ENCODE results near the gene JAZF1. TPM values are rescaled to one million over a fixed set of nuclear protein-coding genes. Genes with fewer than 3 reads are reported as not detected.

JAZF1 gene
- total RNA-seq, 2 donors from 2014 or later = 4.0 to 4.9 TPM

DNA sequence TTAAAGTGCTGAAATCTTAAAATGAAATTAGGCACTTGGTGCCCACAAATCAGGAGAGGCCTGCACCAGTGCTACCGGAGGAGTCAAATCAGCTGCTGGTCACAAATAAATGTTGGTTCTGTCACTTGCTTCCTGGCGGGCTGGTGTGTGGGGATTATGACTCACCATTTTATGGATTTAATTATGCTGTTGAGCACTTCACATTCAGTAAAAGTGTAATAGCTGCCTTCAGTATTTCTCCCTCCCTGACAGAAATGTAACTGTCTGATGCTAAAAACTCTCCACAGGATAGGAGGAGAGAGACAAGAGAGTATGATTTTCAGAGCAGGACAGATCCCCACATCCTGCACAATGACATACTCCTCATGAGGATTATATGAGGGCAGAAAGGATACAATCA lies 186.0 kb downstream of the JAZF1 start:
- H3K4me1 ChIP-seq = peaks cover 12% of the 10 kb centered on the region
- 72 to 80% methylated on average over 2 of the region's 2 CpGs for WGBS, 2 donors
- no peaks in the 10 kb centered on the region for H3K36me3 ChIP-seq (replicated peaks in 1 of 2; ENCODE audit: insufficient read depth in 1 of 2, low read depth in 2 of 2)
- H3K27me3 ChIP-seq = no peaks in the 10 kb centered on the region
- no peaks in the 10 kb centered on the region for H3K9me3 ChIP-seq
- H3K27ac ChIP-seq = no peak overlapping the region
- no peak overlapping the region for H3K4me3 ChIP-seq
- intact Hi-C loops (cut with DNase I) = no loop called here
- ATAC-seq = no peak
- DNase-seq = no peak
- TF ChIP-seq, protein P1, sequence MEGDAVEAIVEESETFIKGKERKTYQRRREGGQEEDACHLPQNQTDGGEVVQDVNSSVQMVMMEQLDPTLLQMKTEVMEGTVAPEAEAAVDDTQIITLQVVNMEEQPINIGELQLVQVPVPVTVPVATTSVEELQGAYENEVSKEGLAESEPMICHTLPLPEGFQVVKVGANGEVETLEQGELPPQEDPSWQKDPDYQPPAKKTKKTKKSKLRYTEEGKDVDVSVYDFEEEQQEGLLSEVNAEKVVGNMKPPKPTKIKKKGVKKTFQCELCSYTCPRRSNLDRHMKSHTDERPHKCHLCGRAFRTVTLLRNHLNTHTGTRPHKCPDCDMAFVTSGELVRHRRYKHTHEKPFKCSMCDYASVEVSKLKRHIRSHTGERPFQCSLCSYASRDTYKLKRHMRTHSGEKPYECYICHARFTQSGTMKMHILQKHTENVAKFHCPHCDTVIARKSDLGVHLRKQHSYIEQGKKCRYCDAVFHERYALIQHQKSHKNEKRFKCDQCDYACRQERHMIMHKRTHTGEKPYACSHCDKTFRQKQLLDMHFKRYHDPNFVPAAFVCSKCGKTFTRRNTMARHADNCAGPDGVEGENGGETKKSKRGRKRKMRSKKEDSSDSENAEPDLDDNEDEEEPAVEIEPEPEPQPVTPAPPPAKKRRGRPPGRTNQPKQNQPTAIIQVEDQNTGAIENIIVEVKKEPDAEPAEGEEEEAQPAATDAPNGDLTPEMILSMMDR (IDR thresholded peaks at IDR 0.05) = no peak
- no peak for TF ChIP-seq POLR2A (IDR thresholded peaks at IDR 0.05)

DNA sequence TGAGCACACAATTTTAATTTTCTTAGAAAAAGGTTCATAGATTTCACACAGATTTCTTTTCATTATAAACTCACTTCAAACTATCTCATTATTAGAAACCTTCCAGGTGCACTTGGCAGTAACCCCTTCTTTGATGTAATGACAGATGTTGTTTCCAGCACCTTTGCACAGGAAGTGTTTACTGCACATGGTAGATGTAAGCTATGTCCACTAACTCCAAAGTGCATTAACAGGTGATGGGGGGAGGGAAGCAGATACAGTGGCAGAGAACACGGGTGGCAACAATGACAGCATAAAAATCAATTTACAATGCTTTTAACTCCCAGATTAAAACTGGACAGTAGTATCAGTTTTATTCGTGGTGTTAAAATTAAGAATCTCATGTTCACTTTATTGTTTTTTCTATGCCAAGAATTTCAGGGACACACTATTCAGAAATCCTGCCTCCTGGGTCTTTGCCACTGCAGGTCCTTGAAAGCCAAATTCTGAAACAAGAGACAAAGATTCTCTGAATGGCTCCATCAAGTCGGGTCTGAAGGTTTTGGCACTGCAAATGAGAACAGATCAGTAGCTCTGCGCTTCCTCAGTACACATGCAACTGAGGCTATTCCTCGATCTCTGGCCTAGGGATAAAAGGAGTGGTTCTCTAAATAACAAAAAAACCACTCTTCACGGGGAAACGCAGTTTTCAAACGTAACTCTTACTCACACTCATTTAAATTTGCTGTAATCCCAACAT lies 187.7 kb downstream of the JAZF1 start:
- Histone ChIP-seq H3K27me3 (no peaks in the 10 kb centered on the region), H3K4me3 (no peak overlapping the region), H3K27ac (no peak overlapping the region), H3K9me3 (no peaks in the 10 kb centered on the region), H3K4me1 (peaks cover 12% of the 10 kb centered on the region), H3K36me3 (replicated peaks in 1 of 2; ENCODE audit: insufficient read depth in 1 of 2, low read depth in 2 of 2) (no peaks in the 10 kb centered on the region)
- ATAC-seq (no peak), DNase-seq (no peak)
- TF ChIP-seq POLR2A (IDR thresholded peaks at IDR 0.05) = no peak
- WGBS, 2 donors = 66 to 72% methylated on average over 8 of the region's 8 CpGs
- intact Hi-C loops (cut with DNase I) = no loop called here

DNA sequence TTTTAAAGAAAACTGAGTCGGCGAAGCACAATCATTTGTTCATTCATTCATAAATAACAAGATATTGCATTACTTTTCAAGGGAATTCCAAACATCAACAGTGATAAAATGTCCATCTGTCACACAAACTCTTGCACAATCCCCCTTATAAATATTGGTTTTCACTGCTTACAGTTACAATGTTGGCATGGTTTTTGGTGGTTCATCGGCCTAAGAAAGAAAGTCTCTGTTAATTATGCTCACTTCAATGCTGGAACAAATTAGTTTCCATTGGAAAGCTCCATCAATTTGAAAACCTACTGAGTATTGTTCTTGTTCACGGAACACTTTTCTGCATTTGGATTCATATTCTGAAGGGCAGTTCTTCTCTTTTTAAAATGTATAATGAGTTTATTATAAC lies 188.5 kb downstream of the JAZF1 start:
- H3K4me3 ChIP-seq = no peak overlapping the region
- intact Hi-C loops (cut with DNase I) = no loop called here
- no peaks in the 10 kb centered on the region for H3K27me3 ChIP-seq
- H3K9me3 ChIP-seq = no peaks in the 10 kb centered on the region
- DNase-seq (no peak), ATAC-seq (no peak)
- H3K36me3 ChIP-seq (replicated peaks in 1 of 2; ENCODE audit: insufficient read depth in 1 of 2, low read depth in 2 of 2) = no peaks in the 10 kb centered on the region
- peaks cover 12% of the 10 kb centered on the region for H3K4me1 ChIP-seq
- TF ChIP-seq, protein P1 (IDR thresholded peaks at IDR 0.05) = no peak
- TF ChIP-seq POLR2A (IDR thresholded peaks at IDR 0.05) = no peak
- no peak overlapping the region for H3K27ac ChIP-seq
- 46 to 51% methylated on average over 4 of the region's 4 CpGs for WGBS, 2 donors

DNA sequence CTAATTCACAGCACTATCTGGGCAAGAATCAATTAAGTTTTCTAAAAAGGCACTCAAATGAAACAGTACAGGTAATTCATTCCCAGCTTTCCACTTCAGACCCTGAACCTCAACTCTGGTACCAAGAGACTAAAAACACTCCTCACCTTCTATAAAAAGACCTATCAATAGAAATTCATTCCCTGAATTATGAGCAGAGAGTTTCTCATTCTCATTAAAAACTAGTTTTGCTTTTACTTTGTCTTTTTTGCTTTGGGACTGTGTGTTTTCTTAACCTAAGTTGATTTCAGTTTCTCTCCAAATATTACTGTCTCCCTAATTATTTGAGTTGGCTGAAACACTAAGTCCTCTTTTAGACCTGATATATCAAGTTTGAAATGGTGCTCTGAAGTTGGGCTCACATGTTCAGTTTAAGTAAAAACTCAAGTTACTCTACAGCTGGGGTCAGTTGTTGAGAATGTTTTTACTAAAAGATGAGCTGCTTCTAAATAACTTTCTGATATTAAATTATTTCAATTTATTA lies 189.5 kb downstream of the JAZF1 start:
- Histone ChIP-seq H3K4me3 (no peak overlapping the region), H3K36me3 (replicated peaks in 1 of 2; ENCODE audit: insufficient read depth in 1 of 2, low read depth in 2 of 2) (no peaks in the 10 kb centered on the region), H3K9me3 (no peaks in the 10 kb centered on the region), H3K27ac (no peak overlapping the region), H3K4me1 (peaks cover 12% of the 10 kb centered on the region), H3K27me3 (no peaks in the 10 kb centered on the region)
- intact Hi-C loops (cut with DNase I) = no loop called here
- TF ChIP-seq POLR2A (IDR thresholded peaks at IDR 0.05) = no peak
- DNase-seq (no peak), ATAC-seq (no peak)

DNA sequence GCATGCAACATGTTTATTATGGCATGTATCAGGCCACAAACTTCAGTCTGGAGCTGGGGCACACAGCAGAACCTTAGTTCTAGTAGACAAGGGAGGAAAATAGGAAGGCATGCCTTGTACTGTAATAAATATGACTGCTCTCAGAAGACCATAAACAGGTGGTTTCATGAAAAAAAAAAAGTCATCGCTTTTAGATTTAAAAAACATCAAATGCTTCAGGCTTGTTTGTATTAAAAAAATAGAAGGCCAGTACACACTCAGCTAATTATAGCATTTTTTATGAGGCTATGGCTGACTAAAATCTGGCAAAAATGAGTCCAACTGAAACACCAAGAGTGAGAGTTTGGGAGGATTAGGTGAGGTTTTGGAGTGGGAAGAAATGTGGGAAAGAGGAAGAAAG lies 204.1 kb downstream of the JAZF1 start:
- no peak for ATAC-seq
- H3K27me3 ChIP-seq = no peaks in the 10 kb centered on the region
- no peaks in the 10 kb centered on the region for H3K9me3 ChIP-seq
- H3K4me3 ChIP-seq = no peak overlapping the region
- 97 to 100% methylated on average over 1 of the region's 1 CpG for WGBS, 2 donors
- H3K36me3 ChIP-seq (replicated peaks in 1 of 2; ENCODE audit: insufficient read depth in 1 of 2, low read depth in 2 of 2) = no peaks in the 10 kb centered on the region
- no peak for DNase-seq
- TF ChIP-seq POLR2A (IDR thresholded peaks at IDR 0.05) = no peak
- TF ChIP-seq, protein P1 (IDR thresholded peaks at IDR 0.05) = no peak
- no peaks in the 10 kb centered on the region for H3K4me1 ChIP-seq
- no peak overlapping the region for H3K27ac ChIP-seq
- intact Hi-C loops (cut with DNase I) = no loop called here

DNA sequence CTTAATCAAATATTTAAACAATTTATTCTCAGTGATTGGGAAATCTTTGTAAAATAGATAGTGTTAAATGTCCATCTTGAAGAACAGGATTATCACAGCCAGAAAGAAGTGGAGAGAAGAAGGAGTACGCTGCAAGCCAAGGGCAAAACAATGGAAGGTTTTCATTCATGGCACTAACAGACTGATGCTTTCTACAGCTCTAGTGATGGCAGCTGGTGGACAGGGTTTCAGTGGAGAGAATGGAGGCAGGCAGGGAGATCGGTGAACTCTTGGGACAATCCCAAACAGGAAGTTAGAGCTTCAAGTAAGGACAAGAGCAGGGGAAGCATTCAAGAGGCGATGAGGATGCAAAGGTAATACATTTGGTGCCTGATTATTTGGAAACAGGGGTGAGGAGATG lies 207.0 kb downstream of the JAZF1 start:
- H3K9me3 ChIP-seq = no peaks in the 10 kb centered on the region
- TF ChIP-seq, protein P1 (IDR thresholded peaks at IDR 0.05) = no peak
- TF ChIP-seq POLR2A (IDR thresholded peaks at IDR 0.05) = no peak
- intact Hi-C loops (cut with DNase I) = no loop called here
- H3K27me3 ChIP-seq = no peaks in the 10 kb centered on the region
- H3K4me1 ChIP-seq = no peaks in the 10 kb centered on the region
- DNase-seq (no peak), ATAC-seq (no peak)
- no peak overlapping the region for H3K4me3 ChIP-seq
- no peaks in the 10 kb centered on the region for H3K36me3 ChIP-seq (replicated peaks in 1 of 2; ENCODE audit: insufficient read depth in 1 of 2, low read depth in 2 of 2)
- 93 to 100% methylated on average over 3 of the region's 3 CpGs for WGBS, 2 donors
- no peak overlapping the region for H3K27ac ChIP-seq
